ENCODE measurements around the gene CUL9.
A peak's percentile ranks its signal among the peaks of the same experiment; 100 is the strongest.

The CUL9 gene

DNA sequence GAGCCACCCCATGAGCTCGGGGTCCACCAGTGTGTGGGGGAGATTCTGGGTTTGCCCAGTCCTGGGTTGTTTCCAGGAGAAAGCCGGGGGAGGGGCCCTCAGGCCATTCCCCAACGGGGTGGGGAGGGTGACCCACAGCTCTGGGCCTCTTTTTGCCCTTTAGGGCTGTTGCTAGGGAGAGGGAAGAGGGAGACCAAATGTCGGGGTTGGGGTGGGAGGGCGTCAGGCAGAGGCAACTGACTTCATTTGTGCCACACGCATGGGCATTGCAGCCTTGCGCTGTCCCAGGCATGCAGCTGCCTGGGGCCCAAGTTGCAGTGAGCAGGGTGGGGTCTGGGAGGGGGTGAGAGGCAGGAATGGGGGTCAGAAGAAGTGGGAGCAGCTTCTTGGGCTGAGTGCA lies 1.9 kb upstream of the CUL9 start:
- TF ChIP-seq, protein P1, sequence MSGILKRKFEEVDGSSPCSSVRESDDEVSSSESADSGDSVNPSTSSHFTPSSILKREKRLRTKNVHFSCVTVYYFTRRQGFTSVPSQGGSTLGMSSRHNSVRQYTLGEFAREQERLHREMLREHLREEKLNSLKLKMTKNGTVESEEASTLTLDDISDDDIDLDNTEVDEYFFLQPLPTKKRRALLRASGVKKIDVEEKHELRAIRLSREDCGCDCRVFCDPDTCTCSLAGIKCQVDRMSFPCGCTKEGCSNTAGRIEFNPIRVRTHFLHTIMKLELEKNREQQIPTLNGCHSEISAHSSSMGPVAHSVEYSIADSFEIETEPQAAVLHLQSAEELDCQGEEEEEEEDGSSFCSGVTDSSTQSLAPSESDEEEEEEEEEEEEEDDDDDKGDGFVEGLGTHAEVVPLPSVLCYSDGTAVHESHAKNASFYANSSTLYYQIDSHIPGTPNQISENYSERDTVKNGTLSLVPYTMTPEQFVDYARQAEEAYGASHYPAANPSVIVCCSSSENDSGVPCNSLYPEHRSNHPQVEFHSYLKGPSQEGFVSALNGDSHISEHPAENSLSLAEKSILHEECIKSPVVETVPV (CRISPR knock-in tag; IDR thresholded peaks at IDR 0.05): no peak
- TF ChIP-seq GLIS3 (CRISPR knock-in tag; IDR thresholded peaks at IDR 0.05) (no peak), CSDC2 (CRISPR knock-in tag; IDR thresholded peaks at IDR 0.05) (no peak), ZNF565 (CRISPR knock-in tag; conservative IDR thresholded peaks at IDR 0.05; ENCODE audit: low read depth) (no peak), ZNF70 (CRISPR knock-in tag; IDR thresholded peaks at IDR 0.05) (no peak), TCF4 (CRISPR knock-in tag; IDR thresholded peaks at IDR 0.05; ENCODE audit: borderline replicate concordance) (no peak), ARNTL (CRISPR knock-in tag; IDR thresholded peaks at IDR 0.05; ENCODE audit: borderline replicate concordance, low read depth) (no peak), PPARA (CRISPR knock-in tag; IDR thresholded peaks at IDR 0.05; ENCODE audit: borderline replicate concordance) (no peak), ZNF8 (CRISPR knock-in tag; IDR thresholded peaks at IDR 0.05) (no peak)
- TF ChIP-seq, protein P2, sequence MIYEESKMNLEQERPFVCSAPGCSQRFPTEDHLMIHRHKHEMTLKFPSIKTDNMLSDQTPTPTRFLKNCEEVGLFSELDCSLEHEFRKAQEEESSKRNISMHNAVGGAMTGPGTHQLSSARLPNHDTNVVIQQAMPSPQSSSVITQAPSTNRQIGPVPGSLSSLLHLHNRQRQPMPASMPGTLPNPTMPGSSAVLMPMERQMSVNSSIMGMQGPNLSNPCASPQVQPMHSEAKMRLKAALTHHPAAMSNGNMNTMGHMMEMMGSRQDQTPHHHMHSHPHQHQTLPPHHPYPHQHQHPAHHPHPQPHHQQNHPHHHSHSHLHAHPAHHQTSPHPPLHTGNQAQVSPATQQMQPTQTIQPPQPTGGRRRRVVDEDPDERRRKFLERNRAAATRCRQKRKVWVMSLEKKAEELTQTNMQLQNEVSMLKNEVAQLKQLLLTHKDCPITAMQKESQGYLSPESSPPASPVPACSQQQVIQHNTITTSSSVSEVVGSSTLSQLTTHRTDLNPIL (CRISPR knock-in tag; IDR thresholded peaks at IDR 0.05; ENCODE audit: low read depth): no peak
- TF ChIP-seq, protein P3, sequence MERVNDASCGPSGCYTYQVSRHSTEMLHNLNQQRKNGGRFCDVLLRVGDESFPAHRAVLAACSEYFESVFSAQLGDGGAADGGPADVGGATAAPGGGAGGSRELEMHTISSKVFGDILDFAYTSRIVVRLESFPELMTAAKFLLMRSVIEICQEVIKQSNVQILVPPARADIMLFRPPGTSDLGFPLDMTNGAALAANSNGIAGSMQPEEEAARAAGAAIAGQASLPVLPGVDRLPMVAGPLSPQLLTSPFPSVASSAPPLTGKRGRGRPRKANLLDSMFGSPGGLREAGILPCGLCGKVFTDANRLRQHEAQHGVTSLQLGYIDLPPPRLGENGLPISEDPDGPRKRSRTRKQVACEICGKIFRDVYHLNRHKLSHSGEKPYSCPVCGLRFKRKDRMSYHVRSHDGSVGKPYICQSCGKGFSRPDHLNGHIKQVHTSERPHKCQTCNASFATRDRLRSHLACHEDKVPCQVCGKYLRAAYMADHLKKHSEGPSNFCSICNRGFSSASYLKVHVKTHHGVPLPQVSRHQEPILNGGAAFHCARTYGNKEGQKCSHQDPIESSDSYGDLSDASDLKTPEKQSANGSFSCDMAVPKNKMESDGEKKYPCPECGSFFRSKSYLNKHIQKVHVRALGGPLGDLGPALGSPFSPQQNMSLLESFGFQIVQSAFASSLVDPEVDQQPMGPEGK (CRISPR knock-in tag; IDR thresholded peaks at IDR 0.05; ENCODE audit: borderline replicate concordance): no peak
- TF ChIP-seq, protein P4, sequence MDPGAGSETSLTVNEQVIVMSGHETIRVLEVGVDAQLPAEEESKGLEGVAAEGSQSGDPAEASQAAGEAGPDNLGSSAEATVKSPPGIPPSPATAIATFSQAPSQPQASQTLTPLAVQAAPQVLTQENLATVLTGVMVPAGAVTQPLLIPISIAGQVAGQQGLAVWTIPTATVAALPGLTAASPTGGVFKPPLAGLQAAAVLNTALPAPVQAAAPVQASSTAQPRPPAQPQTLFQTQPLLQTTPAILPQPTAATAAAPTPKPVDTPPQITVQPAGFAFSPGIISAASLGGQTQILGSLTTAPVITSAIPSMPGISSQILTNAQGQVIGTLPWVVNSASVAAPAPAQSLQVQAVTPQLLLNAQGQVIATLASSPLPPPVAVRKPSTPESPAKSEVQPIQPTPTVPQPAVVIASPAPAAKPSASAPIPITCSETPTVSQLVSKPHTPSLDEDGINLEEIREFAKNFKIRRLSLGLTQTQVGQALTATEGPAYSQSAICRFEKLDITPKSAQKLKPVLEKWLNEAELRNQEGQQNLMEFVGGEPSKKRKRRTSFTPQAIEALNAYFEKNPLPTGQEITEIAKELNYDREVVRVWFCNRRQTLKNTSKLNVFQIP (CRISPR knock-in tag; IDR thresholded peaks at IDR 0.05; ENCODE audit: borderline replicate concordance, low read depth): no peak
- TF ChIP-seq, protein P5, sequence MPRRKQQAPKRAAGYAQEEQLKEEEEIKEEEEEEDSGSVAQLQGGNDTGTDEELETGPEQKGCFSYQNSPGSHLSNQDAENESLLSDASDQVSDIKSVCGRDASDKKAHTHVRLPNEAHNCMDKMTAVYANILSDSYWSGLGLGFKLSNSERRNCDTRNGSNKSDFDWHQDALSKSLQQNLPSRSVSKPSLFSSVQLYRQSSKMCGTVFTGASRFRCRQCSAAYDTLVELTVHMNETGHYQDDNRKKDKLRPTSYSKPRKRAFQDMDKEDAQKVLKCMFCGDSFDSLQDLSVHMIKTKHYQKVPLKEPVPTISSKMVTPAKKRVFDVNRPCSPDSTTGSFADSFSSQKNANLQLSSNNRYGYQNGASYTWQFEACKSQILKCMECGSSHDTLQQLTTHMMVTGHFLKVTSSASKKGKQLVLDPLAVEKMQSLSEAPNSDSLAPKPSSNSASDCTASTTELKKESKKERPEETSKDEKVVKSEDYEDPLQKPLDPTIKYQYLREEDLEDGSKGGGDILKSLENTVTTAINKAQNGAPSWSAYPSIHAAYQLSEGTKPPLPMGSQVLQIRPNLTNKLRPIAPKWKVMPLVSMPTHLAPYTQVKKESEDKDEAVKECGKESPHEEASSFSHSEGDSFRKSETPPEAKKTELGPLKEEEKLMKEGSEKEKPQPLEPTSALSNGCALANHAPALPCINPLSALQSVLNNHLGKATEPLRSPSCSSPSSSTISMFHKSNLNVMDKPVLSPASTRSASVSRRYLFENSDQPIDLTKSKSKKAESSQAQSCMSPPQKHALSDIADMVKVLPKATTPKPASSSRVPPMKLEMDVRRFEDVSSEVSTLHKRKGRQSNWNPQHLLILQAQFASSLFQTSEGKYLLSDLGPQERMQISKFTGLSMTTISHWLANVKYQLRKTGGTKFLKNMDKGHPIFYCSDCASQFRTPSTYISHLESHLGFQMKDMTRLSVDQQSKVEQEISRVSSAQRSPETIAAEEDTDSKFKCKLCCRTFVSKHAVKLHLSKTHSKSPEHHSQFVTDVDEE (CRISPR knock-in tag; IDR thresholded peaks at IDR 0.05): no peak
- no peak for ATAC-seq

DNA sequence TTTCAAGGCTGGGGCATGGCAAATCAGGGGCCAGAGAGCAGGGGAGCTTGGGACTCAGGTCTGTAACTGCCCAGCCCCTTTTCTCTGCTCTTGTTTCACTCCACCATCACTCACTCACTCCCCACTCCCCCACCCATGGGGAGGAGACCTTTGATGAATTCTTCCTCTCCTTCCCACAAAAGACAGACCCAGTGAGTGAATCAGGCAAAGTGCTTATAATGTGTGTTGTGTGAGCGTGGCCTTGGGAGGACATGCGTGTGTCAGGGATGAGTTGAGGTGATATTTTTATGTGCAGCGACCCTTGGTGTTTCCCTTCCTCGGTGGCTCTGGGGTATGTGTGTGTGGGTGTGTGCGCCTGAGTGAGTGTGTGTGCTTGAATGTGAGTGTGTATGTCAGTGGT lies 1.0 kb upstream of the CUL9 start:
- no peak for TF ChIP-seq TCF4 (CRISPR knock-in tag; IDR thresholded peaks at IDR 0.05; ENCODE audit: borderline replicate concordance)
- no peak for TF ChIP-seq ISL1 (CRISPR knock-in tag; IDR thresholded peaks at IDR 0.05)
- TF ChIP-seq, protein P5 (CRISPR knock-in tag; IDR thresholded peaks at IDR 0.05): no peak
- TF ChIP-seq ZC3H10 (CRISPR knock-in tag; IDR thresholded peaks at IDR 0.05): no peak
- no peak for TF ChIP-seq RARB (CRISPR knock-in tag; IDR thresholded peaks at IDR 0.05)
- no peak for TF ChIP-seq ZNF70 (CRISPR knock-in tag; IDR thresholded peaks at IDR 0.05)
- no peak for TF ChIP-seq ZFP30 (CRISPR knock-in tag; IDR thresholded peaks at IDR 0.05)
- TF ChIP-seq, protein P2 (CRISPR knock-in tag; IDR thresholded peaks at IDR 0.05; ENCODE audit: low read depth): no peak
- no peak for TF ChIP-seq CSDC2 (CRISPR knock-in tag; IDR thresholded peaks at IDR 0.05)
- TF ChIP-seq ZFP3 (CRISPR knock-in tag; IDR thresholded peaks at IDR 0.05): no peak
- TF ChIP-seq ARNTL (CRISPR knock-in tag; IDR thresholded peaks at IDR 0.05; ENCODE audit: borderline replicate concordance, low read depth): no peak
- no peak for TF ChIP-seq ESRRG (CRISPR knock-in tag; IDR thresholded peaks at IDR 0.05)
- TF ChIP-seq BACH2 (CRISPR knock-in tag; IDR thresholded peaks at IDR 0.05; ENCODE audit: borderline replicate concordance): no peak
- TF ChIP-seq SNAI2 (CRISPR knock-in tag; IDR thresholded peaks at IDR 0.05): no peak
- peak; percentile 10 for ATAC-seq
